ENCODE data around the gene FCGR3A.
"Not testable (repeated sequence)": the region's sequence is repeated elsewhere in the genome, so short reads cannot be mapped to it uniquely, and the experiment has no call there.

FCGR3A gene

GRCh38 chr1:161537068-161537669, 12.4 kb downstream of the FCGR3A start:
- H3K4me3 ChIP-seq (ENCODE audit: low read depth, low read length); DNase-seq (ENCODE audit: low read depth): not testable (repeated sequence)

DNA sequence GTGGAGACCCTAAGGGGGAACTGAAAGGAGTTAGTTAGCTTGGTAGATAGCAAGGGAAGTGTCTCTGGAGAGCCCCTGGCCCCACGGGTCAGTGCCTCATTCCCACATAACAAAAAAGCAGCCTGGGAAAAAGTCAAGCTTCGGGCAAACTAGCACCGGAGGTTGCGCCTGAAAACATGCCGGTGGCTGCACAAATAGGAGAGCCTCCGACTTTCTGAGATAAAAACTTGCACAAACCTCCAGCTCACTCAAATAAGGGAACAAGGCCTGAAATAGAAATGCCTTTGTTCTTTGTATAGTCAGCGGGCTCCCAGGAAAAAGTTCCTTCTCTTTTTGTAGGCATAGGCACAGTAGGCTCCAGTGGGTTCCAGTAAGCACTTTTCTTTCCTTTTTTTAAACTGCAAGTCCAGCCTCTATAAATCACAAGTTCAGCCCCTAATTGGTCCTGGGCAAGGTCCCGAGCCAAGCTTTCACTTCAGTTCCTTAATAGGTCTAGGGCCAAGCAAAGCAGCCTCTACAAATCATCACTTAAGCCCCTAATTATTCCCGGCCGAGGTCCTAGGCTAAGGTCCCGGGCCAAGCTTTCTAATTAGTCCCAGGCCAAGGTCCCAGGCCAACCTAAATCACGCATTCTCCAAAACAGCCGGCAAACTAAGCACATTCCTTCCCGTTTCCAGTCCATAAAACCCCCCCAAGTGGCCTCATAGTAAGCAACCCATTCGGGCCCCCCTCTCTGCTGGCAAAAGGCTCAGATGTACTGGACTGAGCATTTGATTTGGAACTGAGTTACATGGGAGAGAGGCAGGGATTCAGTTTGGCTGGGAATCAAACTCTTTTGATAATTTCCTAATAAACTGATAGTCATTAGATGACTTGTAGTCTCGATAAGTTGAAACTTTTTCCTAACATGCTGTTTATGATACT, 16.7 kb downstream of the FCGR3A start:
- H3K4me3 ChIP-seq (ENCODE audit: low read depth, low read length); DNase-seq (ENCODE audit: low read depth): not testable (repeated sequence)

GRCh38 chr1:161531986-161532643, 17.5 kb downstream of the FCGR3A start:
- no peak for TF ChIP-seq CTCF (IDR thresholded peaks at IDR 0.05; ENCODE audit: insufficient read depth, low read depth, low read length, missing control alignments)
- no peak overlapping the region for H3K4me3 ChIP-seq (ENCODE audit: low read depth, low read length)
- DNase-seq (ENCODE audit: low read depth): no peak

- peak overlapping the region; percentile 64 for H3K4me3 ChIP-seq (ENCODE audit: low read depth, low read length)
- DNase-seq (ENCODE audit: low read depth): peak; percentile 95
Observed at GRCh38 chr1:161530671-161531641, 18.7 kb downstream of the FCGR3A start.

DNA sequence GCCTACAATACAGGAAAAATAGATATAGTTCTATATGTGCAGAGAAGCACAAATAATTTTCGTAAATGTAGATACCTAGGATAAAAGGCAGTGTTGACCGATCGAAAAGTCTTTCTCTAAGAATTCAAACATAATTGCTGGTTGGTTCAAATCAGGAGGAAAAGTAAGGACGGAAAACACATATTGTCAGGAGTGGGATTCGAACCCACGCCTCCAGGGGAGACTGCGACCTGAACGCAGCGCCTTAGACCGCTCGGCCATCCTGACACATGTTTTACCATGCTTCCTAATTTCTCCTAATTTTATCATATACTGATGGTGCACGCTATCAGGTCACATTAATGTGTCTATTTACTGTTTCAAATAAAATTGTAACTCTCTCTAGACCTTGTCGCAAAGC, 19.5 kb downstream of the FCGR3A start:
- peak overlapping the region; percentile 64 for H3K4me3 ChIP-seq (ENCODE audit: low read depth, low read length)
- peak; percentile 84 for DNase-seq (ENCODE audit: low read depth)

DNA sequence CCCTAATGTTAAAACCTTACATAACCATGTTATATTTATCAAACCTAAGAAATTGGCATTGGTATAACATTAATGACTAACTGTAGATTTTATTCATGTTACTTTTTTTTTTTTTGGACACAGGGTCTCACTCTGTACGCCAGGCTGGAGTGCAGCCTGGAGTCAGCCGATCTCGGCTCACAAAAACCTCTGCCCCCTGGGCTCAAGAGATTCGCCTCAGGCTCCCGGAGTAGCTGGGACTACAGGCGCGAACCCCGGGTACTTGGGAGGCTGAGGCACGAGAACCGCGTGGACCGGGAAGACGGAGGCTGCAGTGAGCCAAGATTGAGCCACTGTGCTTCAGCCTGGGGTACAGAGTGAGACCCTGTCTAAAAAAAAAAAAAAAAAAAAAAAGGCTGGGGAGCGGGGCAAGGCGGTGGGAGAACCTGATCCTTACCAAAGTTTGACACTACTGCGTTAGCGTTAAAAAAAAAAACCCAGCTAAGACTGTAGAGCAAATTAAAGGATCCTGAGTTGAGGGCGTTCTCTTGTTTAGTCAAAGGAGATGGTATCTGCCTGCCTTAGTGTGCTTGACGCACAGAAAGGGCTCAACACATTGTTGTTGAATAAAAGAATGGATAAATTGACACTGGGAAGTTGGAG, 20.0 kb downstream of the FCGR3A start:
- DNase-seq (ENCODE audit: low read depth): not testable (repeated sequence)
- peak overlapping the region; percentile 64 for H3K4me3 ChIP-seq (ENCODE audit: low read depth, low read length)

DNA sequence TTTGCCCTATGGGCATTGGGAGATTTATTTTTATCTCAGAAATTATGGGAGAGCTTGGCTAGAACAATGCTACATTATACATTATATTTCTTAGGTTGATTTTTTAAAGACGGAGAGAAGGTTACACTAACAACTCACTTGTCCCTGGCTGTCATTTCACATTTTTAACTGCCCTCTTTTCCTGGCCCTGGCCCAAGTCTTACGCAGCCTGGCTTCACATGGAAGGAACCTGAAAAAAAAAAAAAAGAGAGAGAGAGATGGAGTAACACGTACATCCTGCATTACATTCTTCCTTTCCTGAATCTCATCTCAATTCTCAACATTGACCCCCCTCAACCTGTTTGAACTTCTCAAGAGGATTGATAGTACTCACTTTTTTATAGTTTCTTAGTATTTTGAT, 21.1 kb downstream of the FCGR3A start:
- not testable (repeated sequence) for DNase-seq (ENCODE audit: low read depth); H3K4me3 ChIP-seq (ENCODE audit: low read depth, low read length)

DNA sequence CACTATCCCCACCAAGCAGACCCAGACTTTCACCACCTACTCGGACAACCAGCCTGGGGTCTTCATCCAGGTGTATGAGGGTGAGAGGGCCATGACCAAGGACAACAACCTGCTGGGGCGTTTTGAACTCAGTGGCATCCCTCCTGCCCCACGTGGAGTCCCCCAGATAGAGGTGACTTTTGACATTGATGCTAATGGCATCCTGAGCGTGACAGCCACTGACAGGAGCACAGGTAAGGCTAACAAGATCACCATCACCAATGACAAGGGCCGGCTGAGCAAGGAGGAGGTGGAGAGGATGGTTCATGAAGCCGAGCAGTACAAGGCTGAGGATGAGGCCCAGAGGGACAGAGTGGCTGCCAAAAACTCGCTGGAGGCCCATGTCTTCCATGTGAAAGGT, 23.7 kb downstream of the FCGR3A start:
- DNase-seq (ENCODE audit: low read depth); H3K4me3 ChIP-seq (ENCODE audit: low read depth, low read length): not testable (repeated sequence)

GRCh38 chr1:161525321-161525720, 24.3 kb downstream of the FCGR3A start:
- not testable (repeated sequence) for DNase-seq (ENCODE audit: low read depth)
- H3K4me3 ChIP-seq (ENCODE audit: low read depth, low read length): peak overlapping the region; percentile 57

- H3K4me3 ChIP-seq (ENCODE audit: low read depth, low read length): peak overlapping the region; percentile 57
- DNase-seq (ENCODE audit: low read depth): not testable (repeated sequence)
Observed at GRCh38 chr1:161524742-161525291, 24.8 kb downstream of the FCGR3A start.

GRCh38 chr1:161523817-161524741, 25.5 kb downstream of the FCGR3A start, which contains the start of gene HSPA6:
Gene HSPA6, plus strand, starts transcription at chr1:161524540. Its CDS starts 119 bp downstream, at chr1:161524659.
- H3K4me3 ChIP-seq (ENCODE audit: low read depth, low read length): peak within 1 kb of the TSS; percentile 91
- peak; percentile 85 for DNase-seq (ENCODE audit: low read depth)

- not testable (repeated sequence) for DNase-seq (ENCODE audit: low read depth); H3K4me3 ChIP-seq (ENCODE audit: low read depth, low read length)
Observed at GRCh38 chr1:161523041-161523816, 26.4 kb downstream of the FCGR3A start.

- DNase-seq (ENCODE audit: low read depth); H3K4me3 ChIP-seq (ENCODE audit: low read depth, low read length): not testable (repeated sequence)
Observed at GRCh38 chr1:161513953-161514352, 35.7 kb downstream of the FCGR3A start.

DNA sequence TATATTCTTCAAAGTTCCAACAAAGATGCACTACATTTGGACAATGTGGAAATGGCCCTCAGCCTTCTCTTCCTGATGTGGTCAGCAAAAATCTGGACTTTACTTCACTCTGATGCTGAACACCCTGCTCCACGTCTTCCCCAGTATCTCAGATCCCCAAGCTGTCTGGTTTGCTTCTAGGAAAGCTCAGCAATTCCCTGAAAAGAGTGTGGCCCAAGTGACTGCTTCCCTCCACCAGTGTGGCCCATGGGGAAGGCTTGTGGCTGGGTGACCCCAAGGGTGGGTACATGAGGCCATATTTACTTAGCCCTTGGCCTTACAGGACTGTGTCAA, 36.2 kb downstream of the FCGR3A start:
- DNase-seq (ENCODE audit: low read depth); H3K4me3 ChIP-seq (ENCODE audit: low read depth, low read length): not testable (repeated sequence)
